ENCODE measurements around the gene EDNRB.
"Not testable (repeated sequence)": the region's sequence is repeated elsewhere in the genome, so short reads cannot be mapped to it uniquely, and the experiment has no call there.

Gene EDNRB

DNA sequence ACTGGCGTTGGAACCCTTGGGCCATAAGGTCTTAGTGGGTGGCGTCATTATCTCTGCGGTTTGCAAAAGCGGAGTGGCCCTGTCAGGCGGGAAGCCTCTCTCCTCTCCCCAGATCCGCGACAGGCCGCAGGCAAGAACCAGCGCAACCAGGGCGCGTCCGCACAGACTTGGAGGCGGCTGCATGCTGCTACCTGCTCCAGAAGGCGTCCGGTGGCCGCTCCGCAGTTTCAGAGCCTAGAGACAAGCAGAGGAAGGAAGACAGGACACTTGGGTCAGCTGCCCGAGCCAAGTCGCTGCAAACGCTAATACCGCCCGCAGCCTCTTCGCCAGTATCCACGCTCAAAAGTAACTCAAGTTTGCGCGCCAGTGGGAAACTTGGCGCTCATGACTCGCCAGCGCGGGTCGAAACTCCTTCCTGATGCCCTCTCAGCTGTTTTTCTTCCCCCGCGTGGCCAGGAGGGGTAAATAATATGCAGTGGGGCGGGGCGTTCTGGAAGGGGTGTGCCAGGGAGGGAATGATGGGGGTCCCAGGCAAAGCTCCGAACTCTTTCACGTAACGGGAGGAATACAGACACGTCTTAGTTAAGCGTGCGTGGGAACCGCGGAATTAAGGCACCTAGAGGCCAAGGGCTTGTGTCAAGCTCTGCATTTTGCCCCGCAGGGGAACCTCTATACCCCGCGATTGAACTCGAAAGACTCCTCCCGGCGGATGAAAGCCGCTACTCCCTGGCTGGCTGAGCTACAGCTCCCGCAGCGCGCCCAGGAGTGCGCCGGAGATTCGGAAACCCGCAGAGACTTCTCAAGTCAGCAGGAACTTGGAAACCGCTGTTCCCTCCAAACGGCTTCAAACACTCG, at the start of gene EDNRB:
EDNRB (minus strand) TSS at position 441 of the 855 bp plus-strand sequence; CDS start at position 183, 258 bp downstream.
- DNase-seq (ENCODE audit: low read depth), result no peak

DNA sequence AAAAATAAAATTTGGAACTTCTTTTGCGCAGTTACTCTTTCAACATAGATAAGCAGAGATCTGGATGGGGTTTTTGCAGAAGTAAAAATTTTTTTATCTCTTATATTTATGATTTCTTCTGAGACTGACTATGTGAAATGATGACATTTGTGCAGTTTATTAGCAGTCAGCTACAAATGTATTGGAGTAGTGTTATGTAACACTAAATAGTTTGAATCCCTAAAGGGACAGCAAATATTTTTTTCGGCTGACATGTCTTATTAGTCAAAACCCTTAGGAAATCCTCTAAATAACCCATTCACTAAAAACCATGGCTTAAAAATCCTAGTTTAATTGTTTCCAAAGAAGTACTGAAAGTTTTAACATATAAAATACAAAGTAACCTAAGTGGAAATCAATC, 48.0 kb upstream of the EDNRB start:
- DNase-seq (ENCODE audit: low read depth), result no peak

DNA sequence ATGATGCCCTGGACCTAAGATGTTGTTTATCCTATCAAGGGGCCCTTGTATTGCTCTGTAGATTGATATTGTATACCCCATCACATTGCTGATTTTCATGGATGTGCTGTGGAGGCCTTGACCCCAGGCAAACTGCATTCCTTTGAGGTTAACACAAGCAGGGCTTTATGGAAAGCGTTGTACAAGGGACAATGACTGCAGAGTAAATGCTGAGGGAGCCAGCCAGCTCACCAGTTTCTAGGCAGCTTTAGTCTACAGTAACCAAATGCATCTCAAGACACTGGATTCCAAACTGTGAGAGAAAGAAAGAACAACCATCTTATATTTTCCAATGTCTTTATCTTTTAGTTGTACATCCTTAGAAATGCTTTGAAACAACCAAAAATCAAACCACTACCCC, 34.1 kb upstream of the EDNRB start:
- no peak for DNase-seq (ENCODE audit: low read depth)

DNA sequence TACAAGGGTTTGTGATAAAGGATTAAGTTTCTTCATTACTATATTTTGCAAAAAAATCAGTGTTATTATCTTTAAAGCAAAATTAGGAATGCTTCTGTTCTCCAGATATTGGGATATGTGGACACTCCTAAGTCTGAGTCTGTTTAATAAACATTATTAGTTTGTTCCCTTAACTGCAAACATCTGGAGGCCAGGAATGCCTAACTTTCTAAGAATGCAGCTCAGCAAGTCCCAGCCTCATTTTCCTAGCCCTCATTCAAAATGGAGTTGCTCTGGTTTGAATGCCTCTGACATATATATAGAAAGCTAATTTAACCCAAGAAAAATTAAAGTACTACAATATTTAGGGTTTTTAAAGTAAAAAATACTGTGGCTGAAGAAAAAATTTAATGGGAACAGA, 33.6 kb upstream of the EDNRB start:
- DNase-seq (ENCODE audit: low read depth), result no peak

DNA sequence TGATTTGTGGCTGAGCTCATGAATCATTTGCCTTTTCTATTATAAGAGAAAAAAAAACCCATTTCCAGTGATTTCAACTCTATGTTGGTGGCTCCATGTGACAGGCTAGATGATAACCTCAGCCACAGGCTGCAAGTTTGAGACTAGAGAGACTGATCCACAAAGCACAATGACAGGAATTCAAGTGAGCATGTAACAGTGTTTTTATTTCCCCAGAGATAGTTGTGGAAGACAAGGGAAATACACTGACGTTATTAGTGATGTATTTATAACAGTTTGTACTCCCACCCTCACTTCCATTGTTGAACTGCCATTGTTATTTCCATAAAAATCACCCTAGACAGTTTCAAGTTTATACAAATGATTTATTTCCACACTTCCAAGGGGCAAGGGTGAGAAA, 27.9 kb upstream of the EDNRB start:
- no peak for DNase-seq (ENCODE audit: low read depth)

DNA sequence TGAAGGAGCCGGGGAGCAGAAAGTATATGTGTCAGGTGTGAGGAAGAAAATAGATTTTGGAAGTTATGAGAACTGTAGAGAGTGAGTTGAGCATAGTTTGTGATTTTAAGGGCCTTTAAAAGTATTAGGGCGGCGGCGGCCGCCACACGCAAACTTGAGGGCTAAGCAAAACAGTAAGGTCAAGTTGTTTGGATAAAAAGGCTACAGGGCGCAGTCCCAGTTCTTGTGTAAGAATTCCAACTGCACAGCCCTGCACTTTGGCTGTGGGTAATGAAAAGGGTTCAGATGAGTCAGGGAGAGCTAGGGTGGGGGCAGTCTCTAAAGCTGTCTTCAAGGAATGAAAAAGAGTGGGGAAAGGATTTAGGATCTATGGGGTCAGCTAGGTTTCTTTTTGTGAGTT, 16.4 kb upstream of the EDNRB start:
- not testable (repeated sequence) for DNase-seq (ENCODE audit: low read depth)

DNA sequence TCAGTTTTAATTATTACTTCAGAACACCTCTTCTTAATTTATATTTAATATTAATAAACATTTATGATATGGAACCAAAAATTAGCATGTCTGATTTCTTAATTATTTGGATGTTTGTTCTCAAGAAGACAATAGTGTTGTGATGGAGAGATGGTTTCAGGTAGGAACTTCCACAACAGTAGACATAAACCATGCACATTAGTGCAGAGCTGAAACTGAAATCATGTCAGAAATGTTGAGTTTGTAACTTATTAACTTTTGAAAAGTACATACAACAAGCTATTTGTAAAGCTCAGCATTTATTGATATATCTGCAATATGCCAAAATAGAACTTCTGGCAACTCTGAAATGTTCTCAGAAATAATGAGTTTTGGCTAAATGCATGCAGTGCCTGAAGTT, 11.8 kb upstream of the EDNRB start:
- no peak for DNase-seq (ENCODE audit: low read depth)

DNA sequence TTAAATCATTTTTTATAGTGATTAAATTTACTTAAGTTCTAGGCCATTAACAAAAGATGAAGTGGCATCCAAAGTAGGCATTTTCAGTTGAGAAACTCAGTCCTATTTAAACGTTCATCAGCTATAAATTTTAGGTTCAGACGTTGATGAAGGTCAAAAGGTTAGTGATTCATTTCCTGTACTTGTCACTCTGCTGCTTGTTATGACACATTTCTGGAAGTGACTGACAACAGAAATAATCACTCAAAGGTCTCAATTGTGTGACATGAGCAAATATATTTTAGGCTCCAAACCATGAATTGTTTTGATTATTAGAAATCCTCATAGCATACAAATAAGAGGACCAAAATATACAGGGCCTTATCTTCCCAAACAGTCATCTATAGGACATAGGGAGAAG, 10.3 kb upstream of the EDNRB start:
- DNase-seq (ENCODE audit: low read depth), result no peak

DNA sequence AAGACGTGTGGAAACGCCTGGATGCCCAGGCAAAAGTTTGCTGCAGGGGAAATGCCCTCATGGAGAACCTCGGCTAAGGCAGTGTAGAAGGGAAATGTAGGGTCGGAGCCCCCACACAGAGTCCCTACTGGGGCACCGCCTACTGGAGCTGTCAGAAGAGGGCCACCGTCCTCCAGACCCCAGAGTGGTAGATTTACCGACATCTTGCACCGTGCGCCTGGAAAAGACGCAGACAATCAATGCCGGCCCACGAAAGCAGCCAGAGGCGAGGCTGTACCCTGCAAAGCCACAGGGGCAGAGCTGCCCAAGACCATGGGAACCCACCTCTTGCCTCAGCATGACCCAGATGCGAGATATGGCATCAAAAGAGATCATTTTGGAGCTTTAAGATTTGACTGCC, 7.0 kb upstream of the EDNRB start:
- no peak for DNase-seq (ENCODE audit: low read depth)

DNA sequence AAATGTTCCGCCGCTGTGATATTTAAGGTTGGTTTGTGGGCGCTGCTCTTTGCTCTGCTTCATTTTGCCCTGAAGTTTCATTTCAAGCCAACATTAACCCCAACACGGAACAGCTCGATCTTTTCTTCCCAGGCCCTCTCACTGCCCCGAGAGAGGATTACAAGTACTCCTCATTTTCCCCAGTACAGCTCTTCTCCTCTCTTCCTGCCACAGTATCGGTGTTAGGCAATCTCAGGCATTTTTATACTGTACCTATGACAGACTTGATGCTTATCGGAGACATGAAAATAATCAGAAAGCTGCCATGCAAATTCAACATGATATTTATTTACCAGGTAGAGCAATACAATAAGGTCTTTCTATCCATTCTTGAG, 1.3 kb upstream of the EDNRB start:
- no peak for DNase-seq (ENCODE audit: low read depth)

DNA sequence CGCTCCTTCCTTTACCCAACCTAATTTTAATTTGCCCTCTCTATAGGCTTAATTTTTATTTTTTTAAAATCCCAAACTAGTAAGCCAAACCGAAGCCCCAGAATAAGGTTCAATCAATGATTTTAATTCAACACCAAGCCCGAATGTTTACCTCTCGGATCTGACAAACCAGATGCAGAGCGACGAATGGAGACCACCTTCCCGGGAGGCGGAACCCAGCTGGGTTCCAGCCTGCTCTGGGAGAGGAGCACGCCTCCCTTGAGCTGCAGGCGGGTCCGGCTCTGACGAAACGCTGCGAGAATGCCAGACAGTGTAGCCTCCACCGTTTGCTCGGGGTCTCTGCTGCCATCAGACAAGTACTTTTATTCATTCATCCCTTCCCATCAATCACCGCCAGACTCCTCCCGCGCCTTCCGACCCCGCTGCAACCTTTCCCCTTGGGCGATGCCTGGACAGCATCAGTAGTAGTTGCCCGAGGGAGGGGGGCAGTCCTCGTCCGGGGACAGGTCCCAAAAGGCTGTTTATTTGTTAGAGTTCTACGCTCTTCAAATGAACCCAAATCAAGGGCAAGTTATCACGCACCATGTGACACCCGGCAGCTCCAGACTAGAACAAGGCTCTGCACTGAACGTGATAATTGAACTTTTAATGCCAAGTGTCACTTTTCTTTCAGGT, 752 bp upstream of the EDNRB start:
- no peak for DNase-seq (ENCODE audit: low read depth)

DNA sequence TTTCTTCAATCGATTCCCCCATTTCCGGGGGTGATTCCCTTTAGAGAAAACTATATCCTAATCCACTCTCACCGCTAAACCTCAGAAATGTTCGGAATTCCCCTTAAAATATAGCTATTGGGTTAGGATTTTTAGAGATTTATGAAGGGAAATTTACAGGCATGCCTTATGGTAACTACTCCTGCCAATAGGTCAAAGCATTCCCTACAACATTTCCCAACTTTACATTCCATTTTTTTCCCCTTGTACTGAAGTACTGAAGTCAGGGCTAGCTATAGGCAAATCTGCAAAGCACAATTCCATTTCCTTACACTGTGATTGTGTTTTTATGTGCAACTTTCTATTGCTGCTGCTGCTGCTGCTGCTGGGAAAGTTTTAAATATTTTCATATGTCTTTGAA, 2.1 kb downstream of the EDNRB start:
- no peak for DNase-seq (ENCODE audit: low read depth)

DNA sequence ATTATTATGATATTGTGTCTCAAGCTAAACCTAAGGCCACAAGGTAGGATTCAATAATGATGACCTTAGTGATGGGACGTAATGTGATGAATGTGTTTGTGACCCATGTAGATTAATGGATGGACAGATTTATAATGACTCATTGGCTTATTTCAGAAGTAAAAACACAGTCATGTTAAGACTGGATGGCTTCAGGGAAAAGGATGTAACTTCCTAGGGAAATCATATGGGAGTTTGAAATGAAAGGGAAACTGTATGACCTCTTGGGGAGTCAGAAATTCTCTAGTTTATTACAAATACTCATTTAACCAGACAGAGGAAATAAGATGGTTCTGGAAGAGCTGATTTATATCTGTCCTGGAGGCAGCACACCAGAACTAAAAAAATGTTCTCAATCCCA, 2.9 kb downstream of the EDNRB start:
- DNase-seq (ENCODE audit: low read depth), result no peak

DNA sequence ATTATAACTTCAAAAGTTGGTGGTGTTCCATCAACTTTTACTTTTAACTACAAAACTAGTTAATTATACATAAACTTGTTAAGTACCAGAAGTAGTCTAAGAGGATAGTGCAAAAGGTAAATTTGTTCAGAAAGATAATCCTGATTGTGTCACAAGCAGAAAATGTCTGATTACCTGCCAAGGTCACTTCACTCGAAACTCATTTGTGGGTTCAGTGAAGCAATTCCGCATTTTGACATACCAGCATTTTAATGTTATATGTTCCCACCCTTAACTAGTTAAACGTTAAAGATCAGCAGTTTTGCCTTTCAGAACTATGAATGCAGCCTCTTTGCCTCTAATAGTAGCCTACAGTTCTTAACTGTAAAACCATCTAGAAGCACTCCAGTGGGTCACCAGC, 5.6 kb downstream of the EDNRB start:
- DNase-seq (ENCODE audit: low read depth), result no peak

DNA sequence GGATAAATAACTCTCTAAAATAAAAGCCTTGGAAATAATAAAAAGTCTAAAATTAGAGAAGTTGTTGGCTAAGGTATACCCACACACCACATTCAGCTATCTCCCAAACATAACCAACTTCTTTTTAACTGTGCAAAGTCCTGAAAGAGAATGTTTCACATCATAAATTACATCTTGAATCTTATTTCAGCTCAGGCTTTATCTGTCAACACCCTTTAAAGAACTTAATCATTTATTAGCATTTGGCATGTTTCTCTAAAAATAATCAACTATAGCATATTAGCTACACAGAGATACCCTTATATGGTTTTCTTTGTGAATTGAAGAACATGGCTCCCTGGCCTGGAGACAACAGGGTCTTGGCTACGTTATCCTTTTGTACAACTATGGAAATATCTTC, 6.9 kb downstream of the EDNRB start:
- no peak for DNase-seq (ENCODE audit: low read depth)

DNA sequence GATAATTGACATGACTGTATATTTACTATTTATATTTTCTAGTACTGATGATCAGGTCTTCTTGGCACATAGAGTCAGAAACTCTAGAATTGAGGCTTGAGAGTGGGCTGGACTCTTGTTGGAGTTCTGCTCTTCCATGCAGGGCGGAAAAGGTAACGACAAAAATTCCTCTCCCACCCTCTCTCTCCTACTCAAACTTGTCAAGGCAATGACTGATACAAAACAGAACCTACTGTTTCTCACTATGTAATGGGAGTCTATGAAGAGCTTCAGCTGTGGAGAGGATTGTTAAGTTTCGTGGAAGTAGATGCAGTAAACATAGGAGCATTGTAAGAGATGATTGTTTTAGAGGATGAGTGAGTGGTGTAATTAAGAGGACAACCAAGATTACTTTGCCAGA, 8.8 kb downstream of the EDNRB start:
- DNase-seq (ENCODE audit: low read depth), result no peak

DNA sequence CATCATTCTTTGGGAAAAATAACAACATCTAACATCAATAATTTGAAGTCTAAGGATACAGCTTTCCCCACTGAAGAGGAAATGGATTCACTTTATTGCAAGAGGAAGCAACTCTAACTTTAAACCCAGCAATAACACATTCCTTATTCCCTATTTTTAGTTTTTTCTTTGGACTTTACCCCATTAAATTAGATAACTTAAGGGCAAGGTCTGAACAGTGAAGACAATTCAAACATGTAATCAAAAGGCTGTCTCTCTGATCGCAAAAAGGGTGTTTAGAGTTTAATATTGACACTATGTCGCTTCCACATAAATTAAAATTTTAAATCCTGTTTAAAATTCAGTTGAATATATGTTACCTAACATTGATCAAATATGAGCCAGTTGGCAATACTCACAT, 10.1 kb downstream of the EDNRB start:
- no peak for DNase-seq (ENCODE audit: low read depth)

DNA sequence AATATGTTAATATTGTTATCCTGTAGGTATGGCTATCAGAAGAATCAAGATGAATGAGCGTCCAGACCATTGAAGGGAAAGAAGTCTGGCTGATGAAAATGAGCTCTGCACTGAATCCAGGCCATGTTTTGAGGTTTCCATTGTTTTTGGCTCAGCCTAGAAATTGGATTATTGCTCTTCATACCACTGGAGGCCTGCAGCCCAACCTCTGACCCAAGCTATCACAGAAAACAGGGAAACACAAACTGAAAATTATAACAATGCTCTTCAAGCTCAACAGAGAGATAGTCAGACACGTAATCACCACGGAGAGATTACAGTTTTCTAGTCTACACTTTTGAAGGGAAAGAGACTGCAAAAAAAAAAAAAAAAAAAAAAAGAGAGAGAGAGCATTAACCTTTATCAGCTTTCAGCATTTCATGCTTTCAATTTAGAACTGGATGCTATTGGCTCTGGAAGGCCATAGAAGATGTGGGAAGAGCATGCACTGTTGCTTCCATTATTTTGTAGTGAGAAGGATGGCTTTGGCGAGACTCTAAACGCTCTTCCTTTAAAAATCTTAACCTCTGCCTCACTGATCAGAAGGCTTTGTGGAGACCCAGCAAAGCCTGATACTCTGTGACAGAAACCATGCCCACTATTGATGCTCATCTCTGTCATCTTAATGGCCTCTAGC, 10.8 kb downstream of the EDNRB start:
- DNase-seq (ENCODE audit: low read depth), result no peak

DNA sequence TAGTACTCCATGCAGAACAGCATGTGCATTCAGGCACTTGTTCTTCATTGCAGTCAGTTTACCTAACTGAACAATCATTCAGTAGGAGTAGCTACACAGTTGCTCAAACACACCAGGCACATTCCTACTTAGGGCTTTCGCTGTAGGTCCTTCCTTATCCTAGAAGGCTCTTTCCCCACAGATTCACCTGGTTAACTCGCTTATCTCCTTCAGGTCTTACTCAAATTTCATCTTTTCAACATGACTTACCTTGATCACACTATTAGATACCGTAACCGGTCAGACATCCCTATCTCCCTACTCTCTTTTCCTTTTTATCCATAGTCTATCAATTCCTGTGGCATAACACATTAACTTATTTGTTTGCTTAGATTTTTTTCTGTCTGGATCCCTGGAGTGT, 14.6 kb downstream of the EDNRB start:
- DNase-seq (ENCODE audit: low read depth), result no peak

DNA sequence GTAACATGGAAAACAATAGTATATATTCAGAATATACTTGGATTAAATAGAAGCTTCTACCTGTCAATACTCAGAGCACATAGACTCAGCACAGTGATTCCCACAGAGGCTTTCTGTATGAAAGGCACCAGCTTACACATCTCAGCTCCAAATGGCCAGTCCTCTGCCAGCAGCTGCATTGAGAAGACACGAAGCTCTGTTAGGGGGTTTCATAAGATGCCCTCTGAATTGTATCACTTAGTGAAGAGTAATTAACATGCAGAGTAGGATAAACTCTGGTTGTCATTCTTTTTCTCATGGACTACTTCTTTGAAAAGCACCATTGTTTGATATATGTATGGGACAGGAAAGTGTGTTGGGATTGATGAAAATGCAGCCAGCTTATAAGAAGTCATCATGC, 15.2 kb downstream of the EDNRB start:
- no peak for DNase-seq (ENCODE audit: low read depth)

DNA sequence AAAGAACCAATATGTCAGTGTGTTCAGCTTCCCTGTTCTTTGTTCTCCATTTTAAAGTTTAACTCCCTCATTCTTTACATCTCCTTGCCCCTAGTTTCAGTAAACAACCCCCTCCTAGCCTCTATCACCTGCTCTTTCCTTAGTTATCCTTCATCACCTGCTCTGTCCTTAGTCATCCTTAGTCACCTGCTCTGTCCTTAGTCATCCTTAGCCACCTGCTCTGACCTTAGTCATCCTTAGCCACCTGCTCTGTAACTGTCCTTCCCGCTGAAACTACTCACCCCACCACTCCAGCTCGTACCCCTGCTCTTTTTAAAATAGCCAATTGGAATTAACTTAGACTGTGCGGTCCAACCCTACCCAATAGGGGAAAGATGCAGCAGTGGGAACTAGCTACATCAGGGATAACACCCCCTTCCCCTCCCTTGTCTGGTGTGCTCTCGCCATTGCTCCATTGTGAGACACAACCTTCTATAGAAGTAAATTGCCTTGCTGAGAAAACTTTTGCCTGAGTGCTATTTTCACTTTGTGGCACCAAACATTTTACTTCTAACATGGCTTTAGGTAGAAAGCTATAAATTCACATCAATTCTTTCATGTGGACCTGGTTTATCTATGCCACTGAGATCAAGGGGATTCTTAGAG, 16.2 kb downstream of the EDNRB start:
- DNase-seq (ENCODE audit: low read depth), result no peak

DNA sequence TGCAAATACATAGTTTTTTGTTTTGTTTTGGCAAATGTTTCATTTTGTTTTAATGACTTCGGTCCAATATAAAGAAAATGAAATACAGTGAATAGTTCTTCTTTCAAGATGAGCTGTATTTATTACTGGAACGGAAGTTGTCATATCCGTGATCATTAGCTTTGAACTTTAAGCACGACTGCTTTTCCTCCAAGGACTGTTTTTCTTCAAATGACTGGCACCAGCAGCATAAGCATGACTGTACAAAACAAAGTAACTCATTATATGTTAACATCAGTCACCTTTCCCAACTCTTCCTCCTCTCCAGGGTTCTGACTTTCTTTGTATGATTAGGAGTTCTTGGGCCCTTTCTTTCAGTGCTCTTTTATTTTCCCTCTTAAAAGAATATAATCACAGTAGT, 20.5 kb downstream of the EDNRB start:
- no peak for DNase-seq (ENCODE audit: low read depth)

DNA sequence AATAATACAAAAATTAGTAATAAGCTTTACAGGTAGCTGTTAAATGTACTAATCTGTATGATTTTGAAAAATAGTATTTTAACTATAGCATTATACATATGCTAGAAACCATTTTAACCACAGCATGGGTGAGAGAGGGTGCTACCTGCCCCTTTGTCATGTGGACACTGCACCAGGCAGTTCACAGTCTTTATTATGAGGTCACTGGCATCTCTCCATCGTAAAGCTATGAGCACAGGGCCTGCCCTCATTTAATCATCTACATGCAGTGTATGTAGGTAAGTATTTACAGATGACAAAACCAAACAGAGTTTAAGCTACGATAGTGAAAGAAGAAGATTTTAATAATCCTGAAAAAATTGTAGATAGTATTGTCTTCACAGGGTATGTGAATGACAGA, 21.7 kb downstream of the EDNRB start:
- DNase-seq (ENCODE audit: low read depth), result no peak
